ENCODE results near the gene ATP5F1E.

DNA sequence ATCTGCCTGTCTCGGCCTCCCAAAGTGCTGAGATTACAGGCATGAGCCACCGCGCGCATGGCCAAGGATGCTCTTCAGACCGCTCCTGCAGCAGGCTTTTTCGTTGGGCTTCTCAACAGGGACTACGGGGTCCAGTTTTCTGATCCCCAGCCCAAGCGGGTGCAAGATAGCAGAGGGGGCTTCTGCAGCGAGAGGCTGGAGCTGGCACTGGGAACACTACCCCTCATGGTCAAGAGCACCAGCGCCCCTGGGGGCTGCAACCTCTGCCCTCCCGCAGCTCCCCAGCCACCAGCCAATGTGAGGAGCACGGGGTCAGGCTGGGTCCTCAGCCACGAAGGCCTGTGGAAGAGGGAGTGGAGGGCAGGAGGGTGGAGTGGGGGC, 31.1 kb downstream of the ATP5F1E start:
- TF ChIP-seq, protein P1, sequence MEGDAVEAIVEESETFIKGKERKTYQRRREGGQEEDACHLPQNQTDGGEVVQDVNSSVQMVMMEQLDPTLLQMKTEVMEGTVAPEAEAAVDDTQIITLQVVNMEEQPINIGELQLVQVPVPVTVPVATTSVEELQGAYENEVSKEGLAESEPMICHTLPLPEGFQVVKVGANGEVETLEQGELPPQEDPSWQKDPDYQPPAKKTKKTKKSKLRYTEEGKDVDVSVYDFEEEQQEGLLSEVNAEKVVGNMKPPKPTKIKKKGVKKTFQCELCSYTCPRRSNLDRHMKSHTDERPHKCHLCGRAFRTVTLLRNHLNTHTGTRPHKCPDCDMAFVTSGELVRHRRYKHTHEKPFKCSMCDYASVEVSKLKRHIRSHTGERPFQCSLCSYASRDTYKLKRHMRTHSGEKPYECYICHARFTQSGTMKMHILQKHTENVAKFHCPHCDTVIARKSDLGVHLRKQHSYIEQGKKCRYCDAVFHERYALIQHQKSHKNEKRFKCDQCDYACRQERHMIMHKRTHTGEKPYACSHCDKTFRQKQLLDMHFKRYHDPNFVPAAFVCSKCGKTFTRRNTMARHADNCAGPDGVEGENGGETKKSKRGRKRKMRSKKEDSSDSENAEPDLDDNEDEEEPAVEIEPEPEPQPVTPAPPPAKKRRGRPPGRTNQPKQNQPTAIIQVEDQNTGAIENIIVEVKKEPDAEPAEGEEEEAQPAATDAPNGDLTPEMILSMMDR (IDR thresholded peaks at IDR 0.05; ENCODE audit: low read depth, low read length, missing input control) = no peak
- TF ChIP-seq HNF4G (IDR thresholded peaks at IDR 0.05) (no peak), GABPA (IDR thresholded peaks at IDR 0.05 in 1 of 2, conservative IDR thresholded peaks at IDR 0.05 in 1 of 2) (no peak), EGR1 (IDR thresholded peaks at IDR 0.05; ENCODE audit: low read depth in 2 of 2) (no peak), YY1 (IDR thresholded peaks at IDR 0.05) (no peak)
- TF ChIP-seq, protein P2, sequence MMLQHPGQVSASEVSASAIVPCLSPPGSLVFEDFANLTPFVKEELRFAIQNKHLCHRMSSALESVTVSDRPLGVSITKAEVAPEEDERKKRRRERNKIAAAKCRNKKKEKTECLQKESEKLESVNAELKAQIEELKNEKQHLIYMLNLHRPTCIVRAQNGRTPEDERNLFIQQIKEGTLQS (IDR thresholded peaks at IDR 0.05) = no peak

All from liver (tissue), 3 donors.